Upper lobe of left lung (tissue), 6 donors: ENCODE data around the gene PLEKHA1. TPM values are rescaled to one million over a fixed set of nuclear protein-coding genes. Genes with fewer than 3 reads are reported as not detected.

Experiments
- ATAC-seq, 2 donors: fragments of 200-7000 bp; cut with Tn5 transposase; one replicate each; pipeline ENCODE4 v1.9.1; 2022; ENCODE audit warnings: mild to moderate bottlenecking in 2 of 2, moderate library complexity in 2 of 2; ENCODE audit not compliant: low FRiP score in 2 of 2
- DNase-seq, 2 donors: peaks; one replicate each; pipeline ENCODE4 v3.0.0-alpha.2; 2019 to 2020
- H3K27ac ChIP-seq, 4 donors: fragments of 200-600 bp; sonication (generic); one replicate each; pipeline ENCODE4 v1.5.1; 2016 to 2019
- H3K27me3 ChIP-seq, 4 donors: fragments of 200-600 bp; sonication (generic); one replicate each; pipeline ENCODE4 v1.5.1; 2017 to 2019
- H3K36me3 ChIP-seq, 4 donors: fragments of 200-600 bp; sonication (generic); one replicate each; pipeline ENCODE4 v1.5.1; 2016 to 2019
- H3K4me1 ChIP-seq, 4 donors: fragments of 200-600 bp; sonication (generic); one replicate each; pipeline ENCODE4 v1.5.1; 2018 to 2019
- H3K4me3 ChIP-seq, 4 donors: fragments of 200-600 bp; sonication (generic); one replicate each; pipeline ENCODE4 v1.5.1; 2017 to 2019; ENCODE audit warnings: mild to moderate bottlenecking in 2 of 4, moderate library complexity in 1 of 4
- H3K9me3 ChIP-seq, 4 donors: fragments of 200-600 bp; sonication (generic); one replicate each; pipeline ENCODE4 v1.5.1; 2018 to 2019
- EP300 ChIP-seq, 4 donors: sonication (generic); formaldehyde crosslinking; IDR thresholded peaks; one replicate each; pipeline ENCODE4 v1.5.1; 2017; ENCODE audit warnings: antibody characterized with exemption in 4 of 4, control low read depth in 2 of 4
- POLR2A ChIP-seq, 4 donors: fragments of 450-650 bp; IDR thresholded peaks; one replicate each; pipeline ENCODE4 v1.5.1; 2016 to 2017; ENCODE audit warnings: antibody characterized with exemption in 4 of 4, mild to moderate bottlenecking in 2 of 4
- POLR2AphosphoS5 ChIP-seq, 2 donors: sonication (generic); formaldehyde crosslinking; IDR thresholded peaks; one replicate each; pipeline ENCODE4 v1.5.1; 2017; ENCODE audit warnings: antibody characterized with exemption in 2 of 2
- WGBS, 2 donors: methylation state at CpG; one replicate each; pipeline ENCODE4 v1.1.5; 2017 to 2018; 5-methylcytosine and 5-hydroxymethylcytosine counted together
- total RNA-seq, 6 donors: library from RNA; depleted of rRNA in 4 of 6; stranded (reverse); fragments of >200 nt in 4 of 6; gene quantifications; one replicate each; pipeline versions ENCODE4 v1.1.0 to v1.2.1, GENCODE V29; 2016 to 2021
- TF ChIP-seq, protein P1 (sequence below), 6 experiments: fragments of 450-650 bp in 4 of 6; fragments of 200-600 bp in 2 of 6; sonication (generic) in 2 of 6; IDR thresholded peaks; one replicate each; pipeline ENCODE4 v1.5.1; 2016 to 2019; ENCODE audit warnings: antibody characterized with exemption in 6 of 6
- donor health status: DM: no; HTN: no; CAD: no; lungs with moderate emphysema.
- donor health status: DM: no; HTN: yes; CAD: no; lungs with severe emphysema.

PLEKHA1 gene
- total RNA-seq, 6 donors from 2014 or later, result 29.5 to 78.4 (median 43.7) TPM

DNA sequence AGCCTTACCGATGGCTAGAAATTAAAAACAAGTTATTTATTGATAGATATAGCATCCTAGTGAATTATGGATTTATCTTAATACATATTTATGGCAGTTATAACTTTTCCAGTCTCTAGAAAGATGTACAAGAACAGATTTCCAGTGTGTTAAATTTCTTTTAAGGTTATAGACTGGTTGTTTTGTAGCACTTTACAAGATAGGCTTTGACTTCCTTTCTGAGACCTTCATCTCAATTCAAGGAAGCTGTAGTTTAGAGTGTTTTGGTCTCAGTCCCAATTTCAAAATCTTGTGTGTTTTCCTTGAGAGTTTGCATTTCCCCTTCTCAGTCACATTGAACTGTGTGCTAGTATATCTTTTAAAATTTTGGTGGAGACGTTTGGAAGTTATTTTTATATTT lies 30.1 kb downstream of the PLEKHA1 start:
- TF ChIP-seq POLR2AphosphoS5 (IDR thresholded peaks at IDR 0.05) (no peak), EP300 (IDR thresholded peaks at IDR 0.05) (no peak)
- peak overlapping the region in 1 of 4 donors; percentile 23 for H3K27ac ChIP-seq
- H3K4me1 ChIP-seq, result peaks cover 0 to 11% (median 2%) of the 10 kb centered on the region in 4 donors
- WGBS, 2 donors, result 41 to 45% methylated on average over 2 of the region's 2 CpGs
- DNase-seq, result no peak
- no peaks in the 10 kb centered on the region for H3K27me3 ChIP-seq
- H3K4me3 ChIP-seq, result no peak overlapping the region
- ATAC-seq, result no peak
- no peaks in the 10 kb centered on the region for H3K9me3 ChIP-seq
- H3K36me3 ChIP-seq, result peaks cover 0 to 43% (median 2%) of the 10 kb centered on the region in 4 donors

DNA sequence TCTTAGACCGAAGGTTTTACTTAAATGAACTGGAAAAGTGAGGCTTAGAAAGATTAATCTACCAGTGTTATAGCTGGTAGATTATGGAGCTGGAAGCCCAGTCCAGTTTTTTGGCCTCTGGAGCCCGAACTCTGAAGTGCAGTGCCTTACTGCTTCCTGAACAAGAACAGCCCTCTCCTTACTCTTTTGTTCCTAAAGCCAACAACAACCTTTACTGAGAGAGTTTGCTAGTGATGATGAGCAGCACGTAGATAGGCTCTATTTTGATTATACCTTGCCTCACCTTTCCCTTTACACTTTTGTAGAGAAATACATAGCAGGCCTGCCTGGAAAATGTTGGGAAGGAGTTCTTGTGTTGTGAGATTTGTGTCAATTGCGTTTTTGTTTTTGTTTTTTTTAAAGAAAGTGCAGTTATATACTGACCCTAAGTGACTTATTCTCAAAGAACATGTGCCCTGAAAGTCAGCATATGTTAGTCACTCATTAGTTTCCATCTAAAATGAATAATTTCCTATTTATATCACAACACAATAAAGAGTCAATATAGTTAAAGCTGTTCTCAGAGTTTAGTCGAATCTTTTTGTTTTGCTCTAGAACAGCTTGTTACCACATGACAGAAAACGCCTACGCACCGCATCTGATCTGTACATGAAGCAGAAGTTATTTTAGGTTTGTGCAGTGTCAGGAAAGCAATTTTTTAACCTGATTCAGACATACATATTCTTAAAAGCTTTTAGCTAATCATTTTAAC lies 33.0 kb downstream of the PLEKHA1 start:
- Histone ChIP-seq H3K27me3 (no peaks in the 10 kb centered on the region), H3K9me3 (no peaks in the 10 kb centered on the region), H3K27ac (no peak overlapping the region), H3K36me3 (peaks cover 0 to 38% (median under 1%) of the 10 kb centered on the region in 4 donors), H3K4me3 (no peak overlapping the region), H3K4me1 (peaks cover 0 to 11% (median 2%) of the 10 kb centered on the region in 4 donors)
- DNase-seq, result no peak
- TF ChIP-seq, protein P1, sequence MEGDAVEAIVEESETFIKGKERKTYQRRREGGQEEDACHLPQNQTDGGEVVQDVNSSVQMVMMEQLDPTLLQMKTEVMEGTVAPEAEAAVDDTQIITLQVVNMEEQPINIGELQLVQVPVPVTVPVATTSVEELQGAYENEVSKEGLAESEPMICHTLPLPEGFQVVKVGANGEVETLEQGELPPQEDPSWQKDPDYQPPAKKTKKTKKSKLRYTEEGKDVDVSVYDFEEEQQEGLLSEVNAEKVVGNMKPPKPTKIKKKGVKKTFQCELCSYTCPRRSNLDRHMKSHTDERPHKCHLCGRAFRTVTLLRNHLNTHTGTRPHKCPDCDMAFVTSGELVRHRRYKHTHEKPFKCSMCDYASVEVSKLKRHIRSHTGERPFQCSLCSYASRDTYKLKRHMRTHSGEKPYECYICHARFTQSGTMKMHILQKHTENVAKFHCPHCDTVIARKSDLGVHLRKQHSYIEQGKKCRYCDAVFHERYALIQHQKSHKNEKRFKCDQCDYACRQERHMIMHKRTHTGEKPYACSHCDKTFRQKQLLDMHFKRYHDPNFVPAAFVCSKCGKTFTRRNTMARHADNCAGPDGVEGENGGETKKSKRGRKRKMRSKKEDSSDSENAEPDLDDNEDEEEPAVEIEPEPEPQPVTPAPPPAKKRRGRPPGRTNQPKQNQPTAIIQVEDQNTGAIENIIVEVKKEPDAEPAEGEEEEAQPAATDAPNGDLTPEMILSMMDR (IDR thresholded peaks at IDR 0.05), result no peak
- no peak for TF ChIP-seq POLR2A (IDR thresholded peaks at IDR 0.05)
- no peak for ATAC-seq
- WGBS, 2 donors, result 69 to 71% methylated on average over 8 of the region's 8 CpGs

DNA sequence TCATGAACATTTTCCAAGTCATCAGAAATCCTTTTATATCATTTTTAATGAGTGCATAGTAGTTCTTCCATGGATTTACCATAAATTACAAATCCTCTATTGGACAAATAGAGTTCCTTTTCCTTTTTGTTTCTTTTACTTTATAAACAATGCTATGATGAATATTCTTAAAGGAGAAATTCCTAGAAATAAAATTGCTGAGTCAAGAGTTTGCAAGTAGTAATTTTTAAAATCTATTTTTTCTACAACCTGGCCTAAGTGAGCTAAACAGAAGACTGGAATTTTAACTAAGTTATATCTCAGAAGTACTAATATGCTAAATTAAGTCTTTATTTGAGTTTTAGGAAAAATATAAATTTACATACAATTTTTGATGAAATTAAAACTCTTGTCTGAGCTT lies 38.8 kb downstream of the PLEKHA1 start:
- Histone ChIP-seq H3K27ac (no peak overlapping the region), H3K36me3 (peaks cover 0 to 59% (median 4%) of the 10 kb centered on the region in 4 donors), H3K4me3 (no peak overlapping the region), H3K9me3 (no peaks in the 10 kb centered on the region), H3K27me3 (no peaks in the 10 kb centered on the region), H3K4me1 (peaks cover 6 to 11% (median 8%) of the 10 kb centered on the region in 4 donors)
- ATAC-seq, result no peak
- no peak for DNase-seq
- TF ChIP-seq, protein P1 (IDR thresholded peaks at IDR 0.05), result no peak
- TF ChIP-seq POLR2A (IDR thresholded peaks at IDR 0.05), result no peak
- no peak for TF ChIP-seq POLR2AphosphoS5 (IDR thresholded peaks at IDR 0.05)
- TF ChIP-seq EP300 (IDR thresholded peaks at IDR 0.05), result no peak

DNA sequence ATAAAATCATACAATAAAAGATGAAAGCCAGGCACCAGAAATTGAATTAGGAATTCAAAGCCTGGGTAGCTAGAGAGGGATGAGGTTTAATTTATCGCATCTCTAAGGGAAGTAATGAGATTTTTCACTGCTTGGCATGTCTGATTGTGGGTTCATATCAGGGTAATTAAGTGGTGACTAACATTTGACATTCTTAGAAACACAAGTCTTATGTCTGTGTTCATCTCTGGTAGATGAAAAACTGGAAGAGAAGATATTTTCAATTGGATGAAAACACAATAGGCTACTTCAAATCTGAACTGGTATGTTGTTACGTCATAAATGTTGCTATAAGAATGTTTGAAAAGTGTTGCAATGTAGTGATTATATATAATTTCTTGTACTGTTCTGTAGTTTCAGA lies 43.2 kb downstream of the PLEKHA1 start:
- Histone ChIP-seq H3K27ac (peak overlapping the region in 1 of 4 donors; percentile 32), H3K4me1 (peaks cover 20 to 39% (median 28%) of the 10 kb centered on the region in 4 donors), H3K36me3 (peaks cover 2 to 50% (median 5%) of the 10 kb centered on the region in 4 donors), H3K4me3 (no peak overlapping the region), H3K27me3 (no peaks in the 10 kb centered on the region), H3K9me3 (no peaks in the 10 kb centered on the region)
- no peak for ATAC-seq
- no peak for TF ChIP-seq POLR2A (IDR thresholded peaks at IDR 0.05)
- TF ChIP-seq, protein P1 (IDR thresholded peaks at IDR 0.05), result no peak
- no peak for TF ChIP-seq POLR2AphosphoS5 (IDR thresholded peaks at IDR 0.05)
- no peak for TF ChIP-seq EP300 (IDR thresholded peaks at IDR 0.05)
- 77 to 90% methylated on average over 2 of the region's 2 CpGs for WGBS, 2 donors
- no peak for DNase-seq

DNA sequence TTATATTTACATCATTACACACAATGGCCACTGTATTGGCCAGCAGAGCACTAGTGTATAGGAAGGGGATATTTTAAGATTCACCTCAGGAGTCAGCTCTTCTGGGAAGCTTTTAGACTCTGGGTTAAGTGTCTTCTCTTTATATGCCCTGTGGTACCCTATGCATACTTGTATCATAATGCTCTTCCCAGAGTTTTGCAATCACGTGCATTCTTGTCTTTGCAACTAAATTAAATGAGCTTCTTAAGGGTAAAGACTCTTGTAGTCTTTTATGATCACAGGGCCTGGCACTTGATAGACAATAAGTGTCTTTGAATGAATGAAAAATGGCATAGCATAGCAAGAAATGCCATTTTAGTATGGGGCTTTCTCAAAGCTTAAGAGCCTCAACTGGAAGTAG lies 44.5 kb downstream of the PLEKHA1 start:
- H3K36me3 ChIP-seq, result peaks cover 0 to 38% (median 5%) of the 10 kb centered on the region in 4 donors
- DNase-seq (no peak), ATAC-seq (no peak)
- H3K9me3 ChIP-seq, result no peaks in the 10 kb centered on the region
- 65 to 70% methylated on average over 1 of the region's 1 CpG for WGBS, 2 donors
- TF ChIP-seq, protein P1 (IDR thresholded peaks at IDR 0.05), result no peak
- TF ChIP-seq POLR2AphosphoS5 (IDR thresholded peaks at IDR 0.05) (no peak), POLR2A (IDR thresholded peaks at IDR 0.05) (no peak), EP300 (IDR thresholded peaks at IDR 0.05) (no peak)
- H3K27ac ChIP-seq, result no peak overlapping the region
- H3K4me3 ChIP-seq, result no peak overlapping the region
- peaks cover 20 to 39% (median 28%) of the 10 kb centered on the region in 4 donors for H3K4me1 ChIP-seq
- H3K27me3 ChIP-seq, result no peaks in the 10 kb centered on the region
